Loucy (cell line): ENCODE results near the gene U2SURP.
A peak's percentile ranks its signal among the peaks of the same experiment; 100 is the strongest.

Experiments
- H2AFZ ChIP-seq: fragments of 200-600 bp; sonication (generic); 2 replicates; pipeline ENCODE4 v1.6.0; 2016; ENCODE audit warnings: antibody characterized with exemption, mild to moderate bottlenecking, low read length, moderate library complexity
- H3F3A ChIP-seq: fragments of 200-600 bp; 2 replicates; pipeline ENCODE4 v1.6.0; 2016; ENCODE audit warnings: antibody characterized with exemption, low read depth, mild to moderate bottlenecking
- H3K27me3 ChIP-seq: fragments of 200-600 bp; sonication (generic); 2 replicates; pipeline ENCODE4 v1.6.1; 2014; ENCODE audit warnings: low read length, mild to moderate bottlenecking; ENCODE audit not compliant: insufficient read depth, poor library complexity, severe bottlenecking
- H3K36me3 ChIP-seq: fragments of 200-600 bp; sonication (generic); 2 replicates; pipeline ENCODE4 v1.6.1; 2016; ENCODE audit warnings: low read length; ENCODE audit not compliant: insufficient read depth
- H3K4me1 ChIP-seq: fragments of 200-600 bp; sonication (generic); 2 replicates; pipeline ENCODE4 v1.5.1; 2014; ENCODE audit warnings: low read length, mild to moderate bottlenecking; ENCODE audit not compliant: insufficient read depth, poor library complexity, severe bottlenecking
- H3K4me2 ChIP-seq: fragments of 200-600 bp; sonication (generic); 2 replicates; pipeline ENCODE4 v1.6.0; 2014; ENCODE audit warnings: antibody characterized with exemption, low read length, low read depth, mild to moderate bottlenecking; ENCODE audit not compliant: poor library complexity, severe bottlenecking
- H3K4me3 ChIP-seq: fragments of 200-600 bp; sonication (generic); 2 replicates; pipeline ENCODE4 v1.5.1; 2014; ENCODE audit warnings: low read length, mild to moderate bottlenecking, mixed read lengths; ENCODE audit not compliant: poor library complexity, severe bottlenecking
- H3K79me2 ChIP-seq: fragments of 200-600 bp; sonication (generic); 2 replicates; pipeline ENCODE4 v1.6.1; 2014; ENCODE audit warnings: low read length; ENCODE audit not compliant: insufficient read depth
- H3K9ac ChIP-seq: fragments of 200-600 bp; sonication (generic); 2 replicates; pipeline ENCODE4 v1.6.0; 2014; ENCODE audit warnings: mild to moderate bottlenecking, low read depth, low read length, moderate library complexity; ENCODE audit not compliant: poor library complexity, severe bottlenecking
- H3K9me2 ChIP-seq: fragments of 200-600 bp; sonication (generic); replicated peaks from 2 replicates; pipeline ENCODE4 v1.6.1; 2016; ENCODE audit warnings: low read depth, low read length, mixed read lengths
- H3K9me3 ChIP-seq: fragments of 200-600 bp; sonication (generic); 2 replicates; pipeline ENCODE4 v1.6.1; 2014; ENCODE audit warnings: mild to moderate bottlenecking, antibody characterized with exemption, low read length, low read depth; ENCODE audit not compliant: insufficient read depth
- H4K20me1 ChIP-seq: fragments of 200-600 bp; sonication (generic); 2 replicates; pipeline ENCODE4 v1.6.0; 2014; ENCODE audit warnings: antibody characterized with exemption, low read length, mild to moderate bottlenecking; ENCODE audit not compliant: insufficient read depth, poor library complexity, severe bottlenecking
- CTCF ChIP-seq: fragments of 200-600 bp; sonication (generic); conservative IDR thresholded peaks from 2 replicates; pipeline ENCODE4 v1.5.1; 2014; ENCODE audit warnings: mild to moderate bottlenecking, antibody characterized with exemption, low read length
- EZH2phosphoT487 ChIP-seq: fragments of 200-600 bp; IDR thresholded peaks from 2 replicates; pipeline ENCODE4 v1.6.1; 2018; ENCODE audit warnings: antibody characterized with exemption, mild to moderate bottlenecking, moderate library complexity, borderline replicate concordance

U2SURP gene

GRCh38 chr3:142990721-142991120, 10.6 kb upstream of the U2SURP start:
- no peaks in the 10 kb centered on the region for H3K36me3 ChIP-seq
- no peaks in the 10 kb centered on the region for H3K27me3 ChIP-seq
- H3K4me2 ChIP-seq, result no peak overlapping the region
- no peaks in the 10 kb centered on the region for H3K79me2 ChIP-seq
- no peak overlapping the region for H3K4me3 ChIP-seq
- no peaks in the 10 kb centered on the region for H4K20me1 ChIP-seq
- TF ChIP-seq CTCF (no peak), EZH2phosphoT487 (no peak)
- peaks cover 6% of the 10 kb centered on the region for H3K4me1 ChIP-seq
- no peak overlapping the region for H3K9ac ChIP-seq
- H3K9me2 ChIP-seq, result no peaks in the 10 kb centered on the region
- H3F3A ChIP-seq, result no peaks in the 10 kb centered on the region; the same call in 1 of the 2 replicates
- no peaks in the 10 kb centered on the region for H3K9me3 ChIP-seq
- H2AFZ ChIP-seq, result no peak overlapping the region

GRCh38 chr3:142992323-142992722, 9.0 kb upstream of the U2SURP start:
- Histone ChIP-seq H3K79me2 (no peaks in the 10 kb centered on the region), H3K36me3 (no peaks in the 10 kb centered on the region), H3F3A (no peaks in the 10 kb centered on the region; the same call in 1 of the 2 replicates), H3K4me3 (no peak overlapping the region), H3K27me3 (no peaks in the 10 kb centered on the region), H4K20me1 (no peaks in the 10 kb centered on the region), H3K4me1 (peaks cover 6% of the 10 kb centered on the region), H3K4me2 (no peak overlapping the region), H3K9me2 (no peaks in the 10 kb centered on the region), H2AFZ (no peak overlapping the region), H3K9ac (no peak overlapping the region), H3K9me3 (no peaks in the 10 kb centered on the region)
- no peak for TF ChIP-seq CTCF
- TF ChIP-seq EZH2phosphoT487, result no peak

GRCh38 chr3:142993958-142994442, 7.4 kb upstream of the U2SURP start:
- Histone ChIP-seq H3K4me2 (no peak overlapping the region), H3K27me3 (no peaks in the 10 kb centered on the region), H3K36me3 (no peaks in the 10 kb centered on the region), H3K4me3 (no peak overlapping the region), H4K20me1 (no peaks in the 10 kb centered on the region), H3K4me1 (no peaks in the 10 kb centered on the region), H3F3A (no peaks in the 10 kb centered on the region; the same call in 1 of the 2 replicates), H3K9ac (no peak overlapping the region), H3K9me2 (no peaks in the 10 kb centered on the region), H2AFZ (peak overlapping the region; percentile 48; the same call in 1 of the 2 replicates), H3K9me3 (no peaks in the 10 kb centered on the region), H3K79me2 (no peaks in the 10 kb centered on the region)
- no peak for TF ChIP-seq EZH2phosphoT487
- peak; percentile 85 for TF ChIP-seq CTCF
